ENCODE data around the gene ANXA8. TPM values are rescaled to one million over a fixed set of nuclear protein-coding genes. Genes with fewer than 3 reads are reported as not detected.

The ANXA8 gene
- polyA plus RNA-seq, 1 donor = 0.38 TPM

DNA sequence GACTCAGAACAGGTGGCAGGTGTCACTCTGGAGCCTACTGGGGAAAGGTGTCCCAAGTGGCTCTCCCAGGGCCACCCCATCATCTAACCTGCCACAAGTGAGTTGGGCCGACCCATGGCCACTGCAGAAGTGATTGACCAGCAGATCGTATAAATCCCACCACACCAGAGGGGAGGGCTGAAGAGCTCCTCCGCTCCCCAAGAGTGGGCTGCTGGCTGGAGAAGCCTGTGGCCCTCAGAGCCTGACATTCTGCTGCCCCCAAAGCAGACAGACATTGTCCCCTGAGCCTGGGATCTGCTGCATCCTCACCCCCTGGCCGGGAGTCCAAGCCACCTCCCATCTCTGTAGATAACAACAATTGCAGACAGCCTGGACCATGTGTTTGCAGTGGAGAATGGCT is 36.7 kb downstream of the ANXA8 start:
- DNase-seq = no peak

DNA sequence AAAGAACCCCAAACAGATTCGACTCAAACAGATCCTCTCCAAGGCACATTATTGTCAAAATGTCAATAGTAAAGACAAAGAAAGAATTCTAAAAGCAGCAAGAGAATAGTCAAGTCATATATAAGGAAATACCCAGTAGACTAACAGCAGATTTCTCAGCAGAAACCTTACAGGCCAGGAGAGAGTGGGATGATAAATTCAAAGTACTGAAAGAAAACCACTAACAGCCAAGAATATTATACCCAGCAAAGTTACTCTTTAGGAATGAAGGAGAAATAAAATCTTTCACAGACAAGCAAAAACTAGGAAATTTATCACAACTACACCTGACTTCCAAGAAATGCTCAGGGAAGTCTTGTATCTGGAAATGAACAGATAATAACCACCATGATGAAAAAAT is 38.2 kb downstream of the ANXA8 start:
- DNase-seq = no peak

DNA sequence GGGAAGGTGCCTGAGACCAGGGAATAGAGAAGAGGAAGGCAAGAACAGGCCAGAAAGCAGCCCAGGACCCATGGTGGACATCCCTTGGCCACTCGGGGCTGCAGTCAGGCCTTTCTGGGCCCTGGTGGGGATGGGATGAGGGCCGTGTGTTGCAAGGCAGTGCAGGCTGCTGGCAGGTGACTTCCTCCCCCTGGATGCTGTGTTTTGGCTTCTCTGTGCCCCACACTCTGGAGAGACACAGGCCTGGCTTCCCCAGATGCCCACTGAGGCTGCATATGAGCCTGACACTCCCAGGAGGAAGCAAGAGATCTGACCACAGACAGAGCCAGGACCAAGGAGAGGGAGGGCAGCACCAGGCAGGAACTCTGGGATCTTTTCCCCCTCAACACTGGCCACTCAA is 39.9 kb downstream of the ANXA8 start:
- DNase-seq = no peak

DNA sequence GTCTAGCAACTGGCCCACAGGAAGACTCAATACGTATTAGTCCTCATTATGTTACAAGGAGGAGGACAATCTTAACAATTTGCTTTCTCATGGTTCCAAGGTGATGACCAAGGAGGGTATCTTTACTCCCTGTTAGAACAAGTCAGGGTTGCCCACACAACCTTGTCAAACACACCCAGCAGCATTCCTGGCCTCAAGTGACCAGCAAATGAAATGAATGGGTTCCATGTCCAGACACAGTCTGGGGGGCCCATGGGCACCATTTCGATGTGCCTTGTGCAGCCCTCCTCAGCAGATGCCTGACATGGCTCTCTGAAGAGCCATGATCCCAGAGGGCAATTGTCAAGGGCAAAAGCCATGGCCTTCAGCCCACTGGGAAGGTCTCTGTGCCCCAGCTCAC is 40.8 kb downstream of the ANXA8 start:
- no peak for DNase-seq

DNA sequence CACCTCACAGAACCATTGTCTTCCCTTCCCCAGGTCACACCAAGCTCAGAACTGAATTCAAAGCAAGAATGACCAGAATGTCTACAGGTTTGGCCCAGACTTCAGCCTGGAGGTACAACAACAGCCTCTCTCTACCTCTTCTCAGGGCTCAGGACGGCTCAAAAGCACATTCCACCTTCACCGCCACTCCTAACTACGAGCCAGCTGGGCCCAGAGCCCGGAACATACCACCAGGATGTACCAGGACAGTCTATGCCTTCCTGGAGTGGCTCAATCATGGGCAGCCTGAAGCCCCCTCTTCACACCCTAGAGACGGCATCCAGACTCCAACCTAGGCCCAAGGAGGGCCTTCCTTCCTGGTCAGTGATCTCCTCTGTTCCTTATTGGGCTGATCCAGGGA is 41.6 kb downstream of the ANXA8 start:
- DNase-seq = no peak

DNA sequence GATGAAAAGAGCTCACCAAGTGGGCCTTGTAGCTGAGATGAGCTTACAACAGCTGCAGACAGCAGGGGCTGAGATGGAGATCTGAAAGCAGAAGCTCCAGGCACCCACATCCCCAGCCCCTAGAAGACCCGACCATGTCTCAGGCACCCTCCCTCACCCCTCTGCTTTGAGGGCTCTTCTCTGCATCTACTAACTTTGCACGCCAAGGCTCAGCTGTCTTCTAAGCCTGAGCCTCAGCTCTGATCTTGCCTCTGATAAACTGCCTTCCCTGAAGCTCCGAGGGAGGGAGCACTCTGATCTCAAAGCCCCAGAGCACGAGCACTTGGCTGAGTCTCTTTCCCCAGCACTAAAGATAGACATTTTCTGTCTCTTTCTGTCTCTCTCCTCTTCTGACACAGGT is 42.0 kb downstream of the ANXA8 start:
- no peak for DNase-seq

DNA sequence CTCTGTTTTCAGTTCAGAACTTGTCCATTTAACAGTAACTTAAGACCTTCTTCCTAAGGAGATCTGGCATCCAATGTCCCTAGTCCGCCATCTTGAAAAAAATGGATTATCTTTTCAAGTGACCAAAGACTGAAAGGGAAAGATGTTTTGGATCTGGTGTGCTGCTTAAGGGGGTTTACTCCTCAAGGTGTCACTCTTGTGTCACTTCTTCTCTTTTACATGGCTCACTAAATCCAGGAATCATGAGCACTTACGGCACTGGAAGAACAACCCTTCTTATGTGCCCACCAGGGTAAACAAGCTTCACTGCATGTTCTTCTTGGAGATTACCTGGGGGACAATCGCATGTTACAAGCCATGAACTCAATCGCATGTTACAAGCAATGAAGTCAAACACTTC is 43.7 kb downstream of the ANXA8 start:
- no peak for DNase-seq

DNA sequence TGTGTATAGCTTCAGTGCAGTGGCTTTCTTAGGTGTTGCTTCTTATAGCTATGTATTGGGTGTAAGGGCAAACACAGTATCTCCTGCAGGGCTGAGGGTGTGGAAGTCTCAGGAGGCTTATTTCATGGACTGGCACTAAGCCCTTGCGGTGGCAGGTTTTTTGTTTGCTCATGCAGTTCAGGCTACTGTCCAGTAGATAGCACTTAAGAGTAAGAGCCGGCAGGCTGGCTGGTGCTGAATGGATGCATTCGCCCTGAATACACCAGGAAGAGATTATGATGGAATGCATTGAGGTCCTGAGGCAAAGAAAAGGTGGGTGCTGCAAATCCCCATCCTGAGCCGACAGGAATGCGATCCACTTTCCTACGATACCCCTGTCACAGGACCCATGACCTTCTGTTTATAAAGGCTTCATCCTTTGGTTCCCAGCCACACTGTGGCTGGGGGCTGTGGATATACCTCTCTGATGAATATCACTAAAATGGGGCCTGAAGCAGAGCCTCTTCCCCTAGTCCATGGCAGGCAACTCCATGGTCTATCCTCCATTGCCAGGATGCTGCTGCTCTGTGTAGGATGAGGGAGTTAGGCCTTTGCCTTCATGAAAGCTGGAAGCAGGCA is 44.9 kb downstream of the ANXA8 start:
- no peak for DNase-seq

DNA sequence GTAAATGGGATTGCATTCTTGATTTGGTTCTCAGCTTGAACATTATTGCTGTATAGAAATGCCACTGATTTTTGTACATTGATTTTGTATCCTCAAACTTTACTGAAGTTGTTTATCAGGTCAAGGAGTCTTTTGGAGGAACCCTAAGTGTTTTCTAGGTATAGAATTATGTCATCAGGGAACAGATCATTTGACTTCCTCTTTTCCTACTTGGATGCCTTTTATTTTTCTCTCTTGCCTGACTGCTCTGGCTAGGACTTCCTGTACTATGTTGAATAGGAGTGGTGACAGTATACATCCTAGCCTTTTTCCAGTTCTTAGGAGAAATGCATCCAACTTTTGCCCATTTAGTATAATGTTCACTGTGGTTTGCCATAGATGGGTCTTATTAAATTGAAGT is 48.8 kb downstream of the ANXA8 start:
- no peak for DNase-seq

DNA sequence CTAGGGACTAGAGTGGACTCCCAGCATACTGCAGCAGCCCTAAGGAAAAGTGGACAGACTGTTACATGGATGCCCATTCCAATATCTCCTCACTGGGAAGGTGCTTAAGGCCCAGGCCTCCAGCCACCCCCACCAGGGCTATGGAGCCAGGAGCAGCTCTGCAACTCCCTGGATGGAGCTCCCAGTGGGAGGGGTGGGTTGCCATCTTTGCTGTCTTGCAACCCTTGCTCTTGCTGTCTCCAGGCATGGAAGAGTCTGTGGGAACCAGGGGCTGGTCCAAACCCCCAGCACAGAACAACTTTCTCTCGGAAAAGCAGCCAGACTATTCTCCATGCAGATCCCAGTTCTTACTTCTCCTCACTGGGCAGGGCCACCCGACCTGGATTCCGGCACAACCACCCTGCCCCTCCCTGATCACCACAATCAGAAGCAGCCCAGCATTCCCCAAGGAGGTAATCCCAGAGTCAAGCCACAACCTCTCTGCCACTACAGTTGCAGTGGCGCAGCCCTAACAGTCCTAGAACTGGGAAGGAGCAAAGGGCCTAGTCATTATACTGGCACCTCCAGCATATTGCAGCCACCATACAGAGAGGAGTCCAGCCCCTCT is 58.0 kb downstream of the ANXA8 start:
- no peak for DNase-seq

DNA sequence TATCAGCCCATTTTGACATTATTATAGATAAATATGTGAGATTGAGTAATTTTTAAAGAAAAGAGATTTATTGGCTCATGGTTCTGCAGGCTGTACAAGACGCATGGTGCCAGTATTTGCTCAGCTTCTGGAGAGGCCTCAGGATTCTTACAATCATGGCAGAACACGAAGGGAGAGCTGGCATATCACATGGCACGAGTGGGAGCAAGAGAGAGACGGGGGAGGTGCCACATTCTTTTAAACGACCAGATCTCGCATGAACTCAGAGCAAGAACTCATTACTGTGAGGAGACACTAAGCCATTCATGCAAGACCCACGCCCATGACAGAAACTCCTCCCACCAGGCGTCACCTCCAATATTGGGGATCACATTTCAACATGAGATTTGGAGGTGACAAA is 59.7 kb downstream of the ANXA8 start:
- no peak for DNase-seq

DNA sequence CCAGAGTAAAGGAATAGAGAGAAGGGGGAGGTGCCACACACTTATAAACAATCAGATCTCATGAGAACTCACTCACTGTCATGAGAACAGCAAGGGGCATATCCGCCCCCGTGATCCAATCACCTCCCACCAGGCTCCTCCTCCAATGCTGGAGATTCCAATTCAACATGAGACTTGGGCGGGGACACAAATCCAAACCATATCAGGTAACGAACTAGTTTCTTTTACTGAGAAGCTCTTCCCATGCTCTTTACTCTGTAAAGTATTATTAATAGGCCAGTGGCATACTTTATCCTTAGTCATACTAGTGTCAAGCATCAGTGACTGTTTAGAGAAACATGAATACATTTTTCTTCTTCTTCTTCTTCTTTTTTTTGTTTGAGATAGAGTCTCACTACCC is 60.4 kb downstream of the ANXA8 start:
- no peak for DNase-seq

DNA sequence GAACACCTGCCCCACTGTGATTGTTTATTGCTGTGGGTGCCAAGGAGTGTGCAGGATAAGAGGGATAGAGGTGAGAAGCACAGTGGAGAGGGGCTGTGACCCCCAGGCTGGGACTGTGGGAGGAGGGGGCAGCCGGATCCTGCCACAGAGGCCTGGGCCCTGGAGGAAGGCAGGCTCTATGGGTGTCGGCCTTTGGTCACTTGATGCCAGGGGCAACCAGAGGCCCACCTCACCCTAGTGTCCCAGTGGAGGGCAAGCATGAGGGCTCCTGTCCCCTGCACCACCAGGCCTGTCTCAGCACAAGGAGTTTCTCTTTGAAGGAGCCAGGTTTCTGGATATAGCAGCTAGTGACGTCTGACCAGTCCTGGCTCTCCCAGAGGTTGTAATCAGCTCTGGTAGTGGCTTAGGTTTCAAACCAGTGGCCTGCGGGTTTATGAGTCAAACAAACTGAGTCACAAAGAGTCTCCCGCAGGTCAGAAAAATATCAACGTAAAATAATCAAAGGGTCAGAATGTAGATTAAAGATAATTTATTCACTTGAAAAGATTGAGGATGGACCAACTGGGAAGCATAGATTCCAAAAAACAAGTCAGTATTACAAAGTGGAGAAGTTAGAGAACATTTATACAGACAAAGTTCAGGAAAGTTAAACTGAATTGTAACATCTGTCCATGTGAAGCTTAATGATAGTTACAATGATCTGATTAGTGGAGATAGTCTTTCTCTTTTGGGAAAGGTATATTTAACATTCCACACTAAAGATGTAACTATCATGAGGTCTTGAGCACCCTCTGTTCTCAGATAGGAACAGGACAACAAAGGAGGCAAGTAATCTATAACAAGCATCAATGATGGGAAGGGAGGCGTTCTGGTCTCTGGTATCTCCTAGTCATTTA is 62.6 kb downstream of the ANXA8 start:
- DNase-seq = no peak

DNA sequence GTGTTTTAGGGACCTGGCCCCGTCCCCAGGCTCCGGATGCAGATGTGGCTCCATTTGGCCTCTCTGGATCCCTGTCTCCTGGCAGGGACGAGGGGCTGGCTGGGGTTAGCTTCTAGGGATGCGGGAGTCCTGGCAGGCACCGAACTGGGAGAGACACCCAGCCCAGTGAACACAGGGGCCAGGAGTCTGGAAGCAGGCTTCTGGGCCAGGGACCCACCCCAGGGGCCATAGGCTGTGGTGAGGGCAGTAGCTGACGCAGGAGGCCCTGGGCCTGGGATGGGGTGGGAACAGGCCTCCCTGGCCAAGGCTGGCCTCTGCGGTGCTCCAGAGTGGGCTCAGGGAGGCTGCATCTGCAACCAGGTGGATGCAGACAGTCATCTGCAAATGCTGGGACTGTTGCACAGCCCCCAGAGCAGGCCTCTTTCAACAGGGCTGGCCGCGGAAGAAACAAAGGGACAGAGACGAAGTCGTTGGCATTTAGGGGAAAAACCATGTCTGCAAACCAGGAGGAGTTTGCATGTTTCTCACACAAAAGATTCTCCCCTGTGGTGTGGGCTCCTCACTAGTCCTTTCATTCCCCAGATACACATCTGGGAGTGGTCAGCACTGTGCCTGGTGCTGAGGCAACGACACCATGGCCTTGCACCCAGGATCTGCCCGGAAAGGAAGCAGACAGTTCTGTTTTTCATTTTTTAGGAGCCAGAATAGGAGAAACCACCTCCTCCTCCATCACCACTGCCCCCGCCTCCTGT is 63.4 kb downstream of the ANXA8 start:
- DNase-seq = no peak

DNA sequence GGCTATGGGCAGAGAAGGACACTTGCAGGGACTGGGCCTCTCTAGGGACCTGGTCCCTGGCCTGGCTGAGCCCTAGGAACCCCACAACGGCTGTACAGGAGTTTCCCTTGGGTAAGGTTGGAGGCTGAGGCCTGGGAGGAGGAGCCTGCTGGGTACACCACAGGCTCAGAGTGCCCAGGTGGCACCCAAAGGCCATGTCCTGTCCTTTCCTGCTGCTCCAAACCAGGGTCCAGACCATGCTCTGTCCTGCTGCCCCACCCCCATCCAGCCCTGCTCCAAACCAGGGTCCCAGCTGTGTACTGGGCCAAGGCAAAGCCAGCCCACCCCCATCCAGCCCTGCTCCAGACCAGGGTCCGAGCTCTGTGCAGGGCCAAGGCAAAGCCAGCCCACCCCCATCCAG is 64.5 kb downstream of the ANXA8 start:
- DNase-seq = no peak

DNA sequence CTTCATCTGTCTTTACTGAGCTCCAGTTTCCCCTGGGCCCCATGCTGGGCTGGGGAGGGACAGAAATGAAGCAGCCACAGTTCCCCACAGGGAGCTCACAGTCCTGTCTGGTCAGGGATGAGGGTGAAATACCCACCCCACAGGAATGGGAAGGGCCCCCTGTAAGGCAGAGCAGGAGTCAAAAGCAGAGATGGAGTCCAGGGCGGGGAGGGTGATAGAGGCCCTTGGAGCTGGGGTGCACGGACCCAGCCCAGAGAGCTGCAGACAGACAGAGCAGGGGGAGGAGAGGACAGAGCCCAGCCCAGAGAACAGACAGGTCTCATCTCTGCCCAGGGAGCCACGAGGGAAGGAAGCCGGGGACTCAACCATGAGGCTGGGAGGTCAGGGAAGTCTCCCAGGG is 64.9 kb downstream of the ANXA8 start:
- no peak for DNase-seq

DNA sequence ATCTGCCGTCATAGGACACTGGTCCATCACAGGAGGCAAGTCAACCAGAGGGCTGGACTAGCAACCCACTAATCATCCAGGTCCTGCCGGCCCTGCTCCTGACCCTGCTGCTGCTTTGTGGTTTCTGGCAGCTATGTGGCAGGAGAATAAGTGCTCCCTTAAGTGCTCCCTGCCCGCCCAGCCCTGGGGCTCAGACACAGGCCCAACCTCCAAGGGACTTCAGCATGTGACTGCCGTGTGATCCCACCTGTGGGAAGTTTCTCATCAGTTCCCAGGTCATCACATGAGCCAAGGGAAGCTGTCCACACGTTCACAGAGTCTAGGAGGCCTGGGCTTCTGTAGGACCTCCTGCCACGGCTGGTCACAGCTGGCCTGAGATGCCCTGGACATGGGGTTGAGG is 65.6 kb downstream of the ANXA8 start:
- no peak for DNase-seq

Other genes with a start within 250 kb of the ANXA8 start
- gene GDF10, start 183.9 kb downstream of the ANXA8 start, polyA plus RNA-seq (ENCODE audit: insufficient read length) = 1.6 TPM
- gene GDF2, start 161.7 kb downstream of the ANXA8 start, polyA plus RNA-seq (ENCODE audit: insufficient read length) = not detected
- 0.10 TPM for gene RBP3, start 135.8 kb downstream of the ANXA8 start, polyA plus RNA-seq (ENCODE audit: insufficient read length)
- 5.8 TPM for gene ZNF488, start 99.8 kb downstream of the ANXA8 start, polyA plus RNA-seq (ENCODE audit: insufficient read length)
- 0.57 TPM for gene FAM25G, start 7.6 kb upstream of the ANXA8 start, polyA plus RNA-seq (ENCODE audit: insufficient read length)
- gene AGAP9, start 39.5 kb upstream of the ANXA8 start, polyA plus RNA-seq (ENCODE audit: insufficient read length) = 63.4 TPM